Amygdala (tissue), 56 donors: Measurements from ENCODE around the gene SLC36A1.
"Not testable (repeated sequence)": the region's sequence is repeated elsewhere in the genome, so short reads cannot be mapped to it uniquely, and the experiment has no call there.

Source experiments
- DNase-seq, 56 donors: peaks; one replicate each; lab custom pipeline; 2025; lab: John Stamatoyannopoulos, UW

Gene SLC36A1

DNA sequence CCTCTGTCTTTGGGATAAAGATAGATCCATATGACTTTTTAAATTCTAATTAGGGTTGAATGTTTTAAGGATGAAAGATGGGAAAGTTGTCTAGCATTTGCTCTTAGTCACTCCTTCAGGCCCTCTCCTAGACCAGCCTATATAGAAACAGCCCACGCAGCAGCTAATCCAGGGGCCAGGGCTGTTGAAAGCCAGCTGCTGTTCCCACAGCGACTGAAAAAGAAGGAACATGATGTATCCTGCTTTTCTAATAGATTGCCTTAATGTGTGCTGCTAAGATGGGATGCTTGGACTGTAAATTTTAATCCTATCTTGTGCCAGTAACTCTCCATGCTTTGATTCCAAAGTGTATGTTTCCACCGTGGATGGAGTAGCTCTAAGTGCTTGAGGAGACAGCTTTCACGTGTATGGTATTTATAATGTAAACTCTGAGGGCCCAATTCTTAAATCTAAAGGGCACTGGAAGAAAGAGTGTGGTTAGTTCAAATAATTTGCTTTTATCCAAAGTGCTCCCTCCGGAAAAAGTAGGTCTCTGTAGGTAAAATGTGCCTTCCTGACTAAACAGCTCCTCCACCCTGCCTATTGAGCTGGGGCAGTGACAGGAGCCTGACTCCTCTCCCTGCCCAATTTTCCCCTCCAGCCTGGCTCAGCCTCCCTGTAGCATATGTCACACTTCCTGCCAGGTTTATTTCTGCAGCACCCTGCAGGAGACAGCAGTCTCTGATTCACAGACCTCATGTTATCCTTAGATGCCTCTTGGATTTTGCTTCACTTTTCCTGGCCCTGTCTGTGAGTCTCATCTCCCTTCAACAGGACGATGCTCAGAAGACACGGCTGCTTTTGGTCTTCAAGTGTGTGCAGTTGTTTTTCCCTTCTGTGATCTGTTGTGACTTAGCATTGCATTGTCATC, 33.2 kb downstream of the SLC36A1 start:
- peak in 7 of 56 donors; percentile 4 to 29 (median 16) for DNase-seq

DNA sequence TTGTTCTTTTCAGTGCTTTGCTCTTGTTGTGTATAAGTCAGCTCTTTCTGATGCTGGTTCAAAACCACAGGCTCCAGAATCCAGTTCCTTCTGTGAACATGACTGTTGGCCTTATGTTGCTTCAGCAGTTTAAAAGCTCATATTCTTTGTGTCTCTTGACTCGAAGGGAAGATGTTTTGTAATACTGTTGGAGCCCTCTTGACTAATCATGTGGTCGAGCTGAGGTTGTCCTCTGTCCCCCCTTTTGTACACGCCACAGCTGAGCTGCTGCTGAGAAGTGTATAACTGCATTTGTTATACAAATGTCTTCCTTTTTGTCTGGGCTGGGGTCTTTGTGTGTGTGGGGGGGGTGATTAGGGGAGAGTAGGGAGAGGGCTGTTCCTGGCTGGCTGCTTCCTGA, 35.8 kb downstream of the SLC36A1 start:
- peak in 2 of 56 donors; percentile 25 to 28 for DNase-seq

- DNase-seq = peak in 1 of 56 donors; percentile 19
Measured at GRCh38 chr5:151483647-151484046, 36.2 kb downstream of the SLC36A1 start.

- DNase-seq = no peak
Measured at GRCh38 chr5:151487544-151487943, 40.1 kb downstream of the SLC36A1 start.

DNA sequence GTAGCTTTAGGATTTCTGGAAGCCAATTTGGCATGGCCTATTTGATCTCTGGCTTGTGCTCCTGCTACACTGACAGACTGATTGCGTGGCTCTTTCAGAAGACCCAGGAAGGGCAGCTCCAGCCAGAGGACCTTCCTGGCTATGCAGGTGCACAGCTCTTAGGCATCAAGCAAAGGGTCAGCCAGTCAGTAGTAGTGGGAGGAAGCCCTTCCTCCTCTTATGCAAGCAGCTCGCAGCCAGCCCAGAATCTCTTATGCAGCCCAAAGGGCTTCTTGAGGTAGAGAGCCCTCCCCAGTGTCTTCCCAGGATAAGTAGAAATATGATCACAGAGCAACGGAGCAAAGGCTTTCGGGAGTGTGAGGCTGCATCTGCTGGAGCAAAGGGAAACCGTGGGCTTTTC, 43.2 kb downstream of the SLC36A1 start:
- DNase-seq = no peak

DNA sequence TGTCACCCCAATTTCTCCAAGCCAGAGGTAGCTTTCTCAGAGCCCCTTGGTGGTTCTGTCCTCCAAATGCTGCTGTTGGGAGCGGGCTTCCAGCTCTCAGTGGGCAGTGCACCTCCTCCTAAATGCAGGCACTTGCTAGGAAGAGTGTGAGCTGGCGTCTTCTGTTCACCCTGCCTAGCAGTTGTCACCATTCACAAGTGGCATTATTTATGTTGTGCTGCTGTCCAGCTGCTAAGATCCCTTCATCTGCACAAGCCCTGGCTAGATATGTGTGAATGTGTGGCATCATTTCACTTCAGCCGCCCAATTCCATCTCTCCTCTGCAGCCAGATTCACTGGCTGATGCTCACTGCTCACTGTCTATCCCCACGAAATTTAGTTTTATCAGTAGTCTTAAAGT, 43.7 kb downstream of the SLC36A1 start:
- no peak for DNase-seq

GRCh38 chr5:151492729-151493128, 45.3 kb downstream of the SLC36A1 start:
- DNase-seq = no peak

DNA sequence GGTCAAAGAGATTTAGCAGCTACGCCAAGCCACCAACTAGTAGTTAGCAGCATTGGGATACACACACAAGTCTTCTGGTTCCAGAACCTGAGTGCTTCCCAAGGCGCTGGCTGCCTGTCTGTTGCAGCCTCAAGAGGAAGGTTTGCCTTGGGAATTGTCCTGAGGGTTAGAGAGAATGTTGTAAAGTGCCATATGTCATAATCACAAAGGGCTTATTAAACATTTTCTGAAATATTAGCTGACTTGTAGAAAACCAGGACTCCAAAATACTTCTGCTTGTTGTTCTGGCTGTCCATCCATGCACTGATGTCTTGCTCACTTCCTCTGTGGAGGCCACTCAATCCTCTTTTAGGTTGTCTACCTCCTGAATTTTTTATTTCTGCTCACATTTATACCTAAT, 46.3 kb downstream of the SLC36A1 start:
- no peak for DNase-seq

- no peak for DNase-seq
Measured at GRCh38 chr5:151495320-151495719, 47.9 kb downstream of the SLC36A1 start.

GRCh38 chr5:151496041-151496484, 48.7 kb downstream of the SLC36A1 start:
- DNase-seq = no peak

- DNase-seq = no peak
Measured at GRCh38 chr5:151497391-151498002, 50.1 kb downstream of the SLC36A1 start.

GRCh38 chr5:151498395-151499155, 51.2 kb downstream of the SLC36A1 start:
- DNase-seq = no peak

GRCh38 chr5:151499501-151500035, 52.2 kb downstream of the SLC36A1 start:
- no peak for DNase-seq

DNA sequence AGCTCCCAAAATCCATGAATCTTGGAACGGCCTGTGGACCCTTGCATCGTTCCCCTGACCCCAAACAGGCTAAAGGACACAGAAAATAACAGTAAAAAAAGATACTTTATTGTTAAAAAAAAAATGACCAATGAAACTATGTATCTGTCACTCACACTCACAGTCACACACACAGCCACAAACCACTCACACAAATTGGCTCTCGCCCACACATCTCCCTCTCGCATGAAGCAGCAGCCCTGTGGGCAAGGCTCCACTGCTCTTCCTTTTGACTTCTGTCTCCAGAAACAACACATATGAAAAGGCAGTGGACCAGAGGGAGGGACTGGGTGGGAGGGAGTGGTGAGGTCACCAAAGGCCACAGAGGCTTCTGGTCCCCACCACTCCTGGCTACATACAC, 56.6 kb downstream of the SLC36A1 start:
- DNase-seq = no peak

DNA sequence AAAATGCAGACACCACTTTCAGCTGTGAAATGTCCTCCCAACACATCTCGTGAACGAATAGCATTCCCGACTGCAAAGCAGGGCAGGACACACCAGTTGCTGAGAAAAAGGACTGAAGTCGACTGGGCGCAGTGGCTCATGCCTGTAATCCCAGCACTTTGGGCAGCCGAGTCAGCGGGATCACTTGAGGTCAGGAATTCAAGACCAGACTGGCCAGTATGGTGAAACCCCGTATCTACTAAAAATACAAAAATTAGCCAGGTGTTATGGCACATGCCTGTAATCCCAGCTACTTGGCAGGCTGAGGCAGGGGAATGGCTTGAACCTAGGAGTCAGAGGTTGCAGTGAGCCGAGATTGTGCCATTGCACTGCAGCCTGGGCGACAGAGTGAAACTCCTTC, 60.9 kb downstream of the SLC36A1 start:
- DNase-seq = not testable (repeated sequence)

DNA sequence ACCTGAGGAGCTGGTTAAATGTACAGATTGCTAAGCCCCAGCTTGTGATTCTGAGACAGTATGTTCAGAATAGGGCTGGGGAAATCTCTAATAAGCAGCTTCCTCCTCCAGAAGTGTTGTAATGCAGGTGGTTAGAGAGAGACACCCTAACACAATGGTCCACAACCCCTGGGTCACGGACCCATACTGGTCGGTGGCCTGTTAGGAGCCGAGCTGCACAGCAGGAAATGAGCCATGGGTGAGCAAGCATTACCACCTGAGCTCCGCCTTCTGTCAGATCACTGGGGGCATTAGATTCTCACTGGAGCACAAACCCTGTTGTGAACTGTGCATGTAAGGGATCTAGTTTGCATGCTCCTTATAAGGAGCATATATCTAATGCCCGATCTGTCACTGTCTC, 61.8 kb downstream of the SLC36A1 start:
- DNase-seq = no peak

DNA sequence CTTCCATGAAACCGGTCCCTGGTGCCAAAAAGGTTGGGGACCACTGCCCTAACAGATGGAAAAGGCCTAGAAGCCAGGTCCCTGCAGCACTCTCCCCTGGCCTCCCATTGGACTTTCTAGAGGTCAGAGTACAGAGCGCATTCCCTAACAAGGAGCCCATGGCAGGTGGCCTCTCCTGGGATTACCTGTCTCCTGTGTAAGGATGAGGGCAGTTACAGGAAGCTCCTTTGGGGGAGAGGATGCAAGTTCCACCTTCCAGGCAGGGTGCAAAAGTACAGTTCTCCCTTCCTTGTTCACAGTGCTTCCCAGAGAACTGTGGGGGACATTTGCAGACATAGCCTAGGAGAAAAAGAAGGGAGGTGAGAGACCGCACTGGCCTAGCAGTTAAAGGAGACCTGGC, 62.4 kb downstream of the SLC36A1 start:
- no peak for DNase-seq

DNA sequence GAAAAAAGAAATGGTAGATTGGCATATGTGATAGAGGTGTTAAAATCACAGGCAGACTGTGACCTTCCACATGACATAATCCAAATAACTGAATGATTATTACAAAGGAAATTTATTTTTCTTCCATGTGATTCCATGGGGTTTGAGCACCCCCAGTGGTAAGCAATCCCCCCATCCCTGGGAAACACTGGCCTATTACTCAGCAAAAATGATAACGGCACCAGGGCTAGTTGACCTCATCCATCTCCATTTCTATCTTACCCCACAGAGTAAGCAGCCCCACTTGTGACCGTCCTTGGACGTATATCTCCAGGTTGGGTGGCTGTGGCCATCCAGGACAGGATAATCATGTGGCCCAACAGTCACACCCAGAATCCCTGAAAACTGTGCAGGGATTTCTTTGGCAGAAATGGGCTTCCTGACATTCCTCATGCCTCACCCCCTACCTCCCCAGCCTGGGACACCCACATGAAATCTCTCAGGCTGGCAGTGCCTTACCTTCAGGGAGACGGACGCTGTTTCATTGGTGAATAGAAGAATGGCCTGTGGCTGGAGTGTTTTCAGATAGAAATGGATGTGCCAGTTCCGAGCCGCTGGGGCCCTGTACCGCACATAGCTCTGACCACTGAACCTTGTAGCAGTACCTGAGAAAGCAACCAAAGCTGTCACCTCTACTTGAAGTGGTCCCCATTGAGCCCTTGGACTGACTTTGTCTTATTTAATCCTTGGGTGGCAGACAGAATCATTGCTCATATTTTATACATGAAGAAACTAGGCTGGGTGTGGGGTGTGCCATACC, 69.9 kb downstream of the SLC36A1 start:
- no peak for DNase-seq

DNA sequence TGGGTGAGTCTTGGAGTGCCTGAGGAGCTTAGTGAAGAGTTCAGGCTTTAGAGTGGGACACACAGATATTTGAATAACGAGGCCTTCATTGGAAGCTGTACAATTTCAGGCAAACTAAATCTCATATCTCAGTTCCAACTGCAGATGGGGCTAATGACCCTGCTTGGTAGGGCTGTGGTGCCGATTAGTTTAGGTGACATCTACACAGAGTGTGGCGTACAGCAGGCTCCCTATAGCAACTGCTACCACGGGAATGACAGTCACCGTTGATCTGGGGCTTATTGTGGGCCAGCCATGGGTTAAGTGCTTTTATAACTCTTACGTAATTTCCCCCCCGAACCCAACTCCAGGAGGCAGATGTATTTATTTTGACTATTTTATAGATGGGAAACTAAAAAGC, 72.9 kb downstream of the SLC36A1 start:
- DNase-seq = no peak

GRCh38 chr5:151522226-151522625, 74.8 kb downstream of the SLC36A1 start:
- no peak for DNase-seq
